TTC549 (cell line): ENCODE data around the gene SLC24A3.

Experiments
- FAIRE-seq: peaks from 2 replicates; lab custom pipeline; 2012; peaks lifted over from hg19 to GRCh38; lab: Jason Lieb, UNC

The SLC24A3 gene

GRCh38 chr20:19384940-19385339 is 172.5 kb downstream of the SLC24A3 start:
- FAIRE-seq: no peak

DNA sequence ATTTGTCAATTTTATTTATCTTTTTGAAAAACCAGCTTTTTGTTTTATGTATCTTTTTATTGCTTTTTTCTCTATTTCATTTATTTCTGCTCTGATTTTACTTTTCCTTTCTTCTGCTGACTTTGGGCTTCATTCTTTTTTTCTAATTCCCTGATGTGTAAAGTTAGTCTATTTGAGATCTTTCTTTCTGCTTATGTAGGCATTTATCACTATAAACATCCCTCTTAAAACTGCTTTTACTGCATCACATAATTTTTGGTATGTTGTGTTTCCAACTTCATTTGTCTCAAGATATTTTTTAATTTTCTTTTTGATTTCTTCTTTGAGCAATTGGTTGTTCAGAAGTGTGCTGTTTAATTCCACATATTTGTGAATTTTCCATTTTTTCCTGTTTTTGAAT is 174.8 kb downstream of the SLC24A3 start:
- no peak for FAIRE-seq

DNA sequence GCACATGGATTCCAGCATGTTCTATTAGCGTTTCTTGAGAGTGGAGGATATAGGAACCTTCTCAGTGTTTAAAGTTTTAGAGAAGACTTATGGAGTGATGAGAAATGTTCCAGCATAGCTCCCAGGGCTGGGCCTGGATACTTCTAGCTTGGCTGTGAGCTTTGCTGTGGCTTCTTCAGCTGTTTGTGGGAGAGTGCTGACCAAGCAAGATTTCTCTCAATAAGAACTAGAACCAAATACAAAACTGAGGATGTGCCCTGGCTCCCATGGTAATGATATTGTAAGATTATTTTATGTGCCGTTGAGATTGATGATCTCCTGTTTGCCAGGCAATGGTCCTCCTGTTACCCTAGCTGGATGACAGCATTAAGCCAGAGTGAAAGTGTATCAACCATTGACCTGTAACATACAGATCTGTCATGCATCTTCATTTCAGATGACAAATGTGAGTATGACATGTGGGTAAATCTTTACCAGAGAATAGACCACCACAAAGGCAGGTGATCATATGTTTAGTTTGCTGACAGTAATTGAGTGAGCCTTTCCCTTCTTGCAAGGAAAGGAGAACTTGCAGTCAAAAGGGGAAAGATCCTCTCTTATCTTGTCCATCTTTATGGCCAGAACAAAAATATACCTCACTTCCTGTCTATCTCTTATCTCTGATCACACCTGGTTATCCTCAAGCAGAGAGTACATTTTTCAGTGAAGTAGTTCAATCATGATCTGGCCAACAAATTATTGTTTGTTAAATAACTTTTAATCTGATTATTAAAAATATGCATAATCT is 180.1 kb downstream of the SLC24A3 start:
- FAIRE-seq: no peak

DNA sequence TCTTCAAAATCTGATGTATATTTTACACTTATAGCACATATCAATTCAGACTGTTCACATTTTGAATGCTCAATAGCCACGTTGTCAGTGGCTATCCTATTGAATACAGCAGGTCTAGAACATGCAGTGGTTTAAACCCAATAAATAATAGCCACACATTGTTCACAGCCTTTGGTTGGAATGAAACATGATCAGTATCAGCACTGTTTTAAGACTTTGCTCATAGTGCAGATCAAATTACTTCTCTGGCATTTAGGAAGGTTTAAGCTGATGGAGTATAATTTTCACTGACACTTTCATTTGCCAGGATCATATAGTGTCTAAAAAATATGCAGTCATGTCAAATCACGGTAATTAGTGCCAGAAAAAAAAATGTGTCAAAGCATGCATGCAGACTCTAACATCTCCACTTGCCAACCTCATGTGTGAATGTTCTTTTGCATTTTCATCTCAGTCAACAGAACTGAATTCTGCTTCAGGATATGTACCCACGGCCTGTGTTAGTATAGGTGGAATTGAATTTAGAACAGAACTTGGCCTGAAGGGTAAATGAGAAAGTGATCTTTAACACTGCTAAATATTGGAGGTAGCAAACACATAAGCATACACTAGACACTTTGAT is 184.1 kb downstream of the SLC24A3 start:
- FAIRE-seq: no peak

GRCh38 chr20:19397226-19397625 is 184.8 kb downstream of the SLC24A3 start:
- no peak for FAIRE-seq

DNA sequence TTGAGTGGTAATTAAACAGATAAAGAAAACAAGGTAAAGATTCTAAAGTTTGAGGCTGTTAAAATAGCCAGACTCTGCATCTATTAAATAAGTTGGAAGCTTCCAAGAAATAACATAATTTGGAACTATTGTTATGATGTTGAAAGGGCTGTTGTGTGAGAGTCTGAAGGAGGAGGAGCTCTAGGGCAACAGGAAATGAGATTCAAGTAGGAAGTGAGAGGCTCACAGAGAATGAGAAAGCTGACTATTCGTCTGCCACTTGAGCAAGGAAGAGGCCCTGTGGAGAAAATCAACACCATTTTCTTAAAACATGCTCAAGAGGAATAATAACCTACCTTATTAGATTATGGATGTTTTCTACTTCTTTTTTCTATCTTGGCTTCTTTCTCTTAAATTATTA is 185.2 kb downstream of the SLC24A3 start:
- no peak for FAIRE-seq

GRCh38 chr20:19401096-19401495 is 188.7 kb downstream of the SLC24A3 start:
- FAIRE-seq: no peak

DNA sequence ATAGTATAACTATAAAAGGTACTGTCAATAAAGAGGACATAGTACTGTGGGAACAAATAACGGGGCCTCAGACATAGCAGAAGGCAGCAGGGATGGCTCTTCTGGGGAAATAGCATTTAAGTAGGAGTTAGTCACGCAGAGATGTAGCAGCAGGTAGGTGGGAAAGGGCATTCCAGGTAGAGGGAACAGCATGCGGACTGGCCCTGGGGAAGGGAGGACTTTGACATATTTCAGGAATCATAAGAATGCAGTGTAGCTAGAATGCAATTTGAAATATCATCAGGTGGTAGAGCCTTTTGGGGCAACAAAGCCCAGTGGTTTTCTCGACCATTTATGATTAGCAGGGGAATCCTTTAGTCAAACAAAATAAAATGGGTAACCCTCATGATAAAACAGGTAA is 191.1 kb downstream of the SLC24A3 start:
- no peak for FAIRE-seq

DNA sequence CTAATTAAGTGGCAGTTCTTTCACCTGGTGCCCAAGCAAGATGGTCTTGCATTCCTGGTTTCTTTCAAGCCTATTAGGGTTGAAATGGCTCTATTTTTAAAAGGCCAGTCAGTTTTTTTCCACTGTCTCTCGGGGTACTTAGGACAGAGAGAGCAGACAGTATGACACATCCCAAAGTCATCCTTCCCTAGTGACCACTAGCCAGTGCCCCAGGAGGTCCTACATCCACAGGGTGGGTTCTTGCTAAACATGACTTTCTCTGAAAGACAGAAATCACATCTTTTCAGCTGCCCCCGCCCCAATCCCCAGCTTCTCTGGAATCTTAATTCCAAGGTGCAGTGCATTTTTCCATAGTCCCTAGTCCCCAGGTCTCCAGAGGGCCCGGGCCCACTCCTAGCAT is 192.4 kb downstream of the SLC24A3 start:
- no peak for FAIRE-seq

- no peak for FAIRE-seq
Measured at GRCh38 chr20:19405958-19406357, 193.5 kb downstream of the SLC24A3 start.

DNA sequence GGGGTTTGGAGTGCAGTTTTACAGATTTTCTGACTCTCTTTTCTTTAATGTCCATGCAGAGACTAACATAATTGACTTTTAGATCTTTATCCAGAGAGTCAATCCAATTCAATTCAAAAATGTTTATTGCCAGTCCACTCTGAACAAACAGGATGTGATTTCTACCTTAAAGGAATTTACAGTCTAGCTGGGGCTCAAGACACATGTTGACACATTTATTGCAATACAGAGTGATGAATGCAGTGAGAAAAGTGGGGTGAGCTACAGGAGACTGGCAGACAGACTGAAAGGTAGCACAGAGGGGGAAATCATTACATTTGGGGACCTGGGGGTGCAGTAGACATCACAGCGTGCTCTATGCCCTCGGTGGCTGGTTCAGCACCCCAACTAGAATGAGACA is 193.9 kb downstream of the SLC24A3 start:
- FAIRE-seq: no peak

- no peak for FAIRE-seq
Measured at GRCh38 chr20:19407196-19407595, 194.8 kb downstream of the SLC24A3 start.

DNA sequence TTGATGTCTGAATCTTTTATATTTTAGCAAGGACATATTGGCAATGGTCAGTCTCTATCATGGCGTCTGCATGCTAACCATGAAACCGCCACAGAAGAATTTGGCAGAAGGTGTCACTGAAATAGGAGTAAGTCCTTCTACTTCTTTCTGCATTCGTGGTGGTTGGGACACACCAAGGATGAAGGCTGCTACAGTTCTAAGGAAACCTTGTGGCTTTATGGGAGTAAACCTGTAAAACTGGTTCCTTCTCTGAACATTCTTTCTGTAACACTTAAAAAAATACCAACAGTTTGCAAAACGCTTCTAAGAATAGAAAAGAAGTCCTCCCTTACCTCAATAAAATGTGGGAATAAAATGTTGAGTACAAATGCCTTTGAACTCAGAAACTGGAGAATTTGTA is 195.3 kb downstream of the SLC24A3 start:
- no peak for FAIRE-seq

GRCh38 chr20:19408971-19409370 is 196.5 kb downstream of the SLC24A3 start:
- FAIRE-seq: no peak

DNA sequence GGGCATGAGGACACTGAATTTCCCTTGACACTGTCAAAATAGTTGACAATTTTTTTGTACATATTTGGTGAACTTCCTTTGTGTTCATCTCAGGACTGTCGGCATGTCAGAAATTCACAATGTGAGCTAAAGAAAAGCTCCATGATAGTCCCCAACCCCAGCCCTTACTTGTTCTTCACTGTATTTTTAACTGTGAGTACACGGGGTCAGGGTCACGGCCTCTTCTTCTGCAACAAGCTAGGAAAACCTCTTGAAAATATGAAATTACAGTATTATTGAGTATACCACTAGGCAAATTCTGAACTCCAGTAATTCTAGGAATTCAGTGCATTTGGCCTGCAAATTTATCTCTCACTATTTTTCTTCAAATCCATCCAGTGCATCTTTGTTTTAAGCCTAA is 199.4 kb downstream of the SLC24A3 start:
- FAIRE-seq: no peak

- no peak for FAIRE-seq
Measured at GRCh38 chr20:19412254-19412653, 199.8 kb downstream of the SLC24A3 start.

DNA sequence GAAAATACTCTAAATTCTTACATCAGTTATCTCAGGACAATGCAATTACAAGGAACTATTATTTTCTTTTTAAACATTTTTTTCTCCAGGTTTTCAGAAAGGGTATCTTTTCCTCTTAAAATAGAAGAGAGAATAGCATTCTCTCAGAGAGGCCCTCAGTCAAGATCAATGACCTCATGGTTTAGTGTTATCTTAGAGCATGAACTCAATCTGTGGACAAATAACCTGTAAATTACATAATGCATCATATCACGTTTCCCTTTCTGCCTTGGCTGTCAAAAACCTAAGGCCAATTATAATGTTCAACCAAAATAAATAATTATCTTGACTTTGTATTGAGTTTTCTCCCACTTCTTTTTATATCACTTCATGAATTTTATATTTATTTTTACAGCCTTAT is 202.2 kb downstream of the SLC24A3 start:
- FAIRE-seq: no peak

- no peak for FAIRE-seq
Measured at GRCh38 chr20:19415786-19416185, 203.3 kb downstream of the SLC24A3 start.

DNA sequence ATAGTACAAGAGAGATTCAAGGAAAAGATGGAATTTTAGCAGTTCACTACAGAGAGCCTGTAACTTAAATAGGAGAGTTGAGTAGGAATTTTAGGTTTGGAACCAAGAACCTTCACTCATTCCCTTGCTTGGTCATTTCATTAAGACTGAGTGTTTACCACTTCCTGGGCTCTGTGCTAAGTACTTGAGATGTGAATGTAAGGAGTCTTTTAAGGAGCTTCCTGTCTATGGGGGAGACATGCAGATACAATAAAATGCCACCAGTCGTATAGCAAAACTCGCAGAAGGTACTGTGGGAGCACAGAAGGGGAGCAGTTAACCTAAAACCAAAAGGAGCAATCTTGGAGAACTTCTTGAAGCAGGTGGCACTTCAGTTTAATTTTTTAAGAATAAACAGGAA is 204.2 kb downstream of the SLC24A3 start:
- FAIRE-seq: no peak

DNA sequence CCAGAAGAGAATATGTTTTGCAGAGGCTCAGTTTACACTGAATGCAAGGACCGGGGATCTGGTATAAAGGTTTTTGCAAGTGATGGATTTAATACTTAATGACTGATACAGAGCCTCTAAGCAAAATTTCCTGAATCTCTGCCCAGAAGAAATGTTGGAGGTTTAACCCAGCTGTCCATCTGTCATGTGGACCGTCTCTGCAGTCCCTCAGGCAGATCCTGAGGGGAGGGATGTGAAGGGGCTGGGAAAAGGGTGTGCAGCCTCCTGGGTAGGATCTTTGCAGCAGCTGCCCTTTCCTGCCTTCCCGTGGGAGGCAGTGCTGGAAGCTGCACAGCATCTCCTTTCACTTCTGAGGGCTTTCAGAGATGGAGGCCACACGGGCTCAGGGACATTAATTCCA is 207.0 kb downstream of the SLC24A3 start:
- FAIRE-seq: no peak

DNA sequence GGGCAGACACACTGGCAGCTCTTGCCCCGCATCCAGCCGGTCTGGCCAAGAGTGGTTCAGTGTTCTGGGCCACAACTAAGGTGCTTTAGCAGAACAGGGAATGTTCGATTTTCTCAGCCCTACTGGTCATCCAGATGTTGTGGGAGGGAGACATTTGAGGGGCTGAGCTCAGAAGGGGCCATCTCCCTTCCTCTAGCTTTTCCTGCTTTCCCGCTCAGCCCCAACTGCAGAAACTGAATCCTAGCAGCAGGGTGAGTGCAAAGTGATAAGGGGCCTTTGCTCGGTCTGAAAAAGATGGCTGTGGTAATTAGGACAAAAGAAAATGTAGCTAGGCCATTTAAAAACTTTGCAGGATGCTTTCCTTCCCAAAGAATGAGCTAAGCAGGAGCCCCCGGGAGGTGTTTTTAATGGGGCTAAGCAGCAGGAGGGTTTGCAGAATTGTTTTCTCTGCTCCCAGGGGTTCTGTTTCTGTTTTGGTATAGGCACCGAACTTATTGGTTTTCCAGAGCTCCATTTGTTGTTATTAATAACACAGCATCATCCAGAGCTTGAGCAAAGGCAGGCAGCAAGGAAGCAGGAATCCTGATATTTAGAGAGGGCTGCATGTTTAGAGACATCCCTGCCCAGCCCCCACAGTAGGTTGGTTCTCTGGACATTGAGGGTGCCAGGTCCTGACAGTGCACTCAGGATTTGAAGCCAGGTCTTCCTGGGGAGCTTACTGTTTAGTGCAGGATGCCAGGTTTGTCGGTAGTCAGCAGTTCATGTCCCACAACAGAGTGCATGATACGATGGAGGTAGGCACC is 210.9 kb downstream of the SLC24A3 start:
- no peak for FAIRE-seq

DNA sequence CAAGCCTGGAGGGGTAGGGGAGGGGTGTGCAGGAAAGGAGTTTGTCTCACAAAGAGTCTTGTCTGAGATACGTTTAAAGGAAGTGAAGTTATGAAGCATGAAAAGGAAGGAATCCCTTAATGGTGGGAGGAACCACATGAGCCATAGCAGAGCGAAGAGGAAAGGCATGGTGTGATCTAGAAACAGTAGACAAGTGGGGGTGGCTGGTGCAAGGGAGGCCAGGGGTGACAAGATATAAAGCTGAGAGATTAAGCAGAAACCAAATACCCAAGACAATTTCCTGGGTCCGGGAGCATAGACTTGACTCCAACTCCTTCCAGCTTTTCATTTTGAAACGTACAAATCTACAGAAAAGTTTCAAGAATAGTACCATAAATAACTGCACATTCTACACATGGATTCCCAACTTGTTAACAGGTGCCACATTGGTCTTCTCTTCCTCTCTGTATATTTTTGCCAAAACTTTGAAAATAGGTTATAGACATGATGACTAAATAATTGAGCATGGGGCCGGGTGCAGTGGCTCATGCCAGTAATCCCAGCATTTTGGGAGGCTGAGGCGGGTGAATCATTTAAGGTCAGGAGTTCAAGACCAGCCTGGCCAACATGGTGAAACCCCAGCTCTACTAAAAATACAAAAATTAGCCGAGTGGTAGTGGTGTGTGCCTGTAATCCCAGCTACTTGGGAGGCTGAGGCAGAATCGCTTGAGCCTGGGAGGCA is 211.6 kb downstream of the SLC24A3 start:
- no peak for FAIRE-seq

DNA sequence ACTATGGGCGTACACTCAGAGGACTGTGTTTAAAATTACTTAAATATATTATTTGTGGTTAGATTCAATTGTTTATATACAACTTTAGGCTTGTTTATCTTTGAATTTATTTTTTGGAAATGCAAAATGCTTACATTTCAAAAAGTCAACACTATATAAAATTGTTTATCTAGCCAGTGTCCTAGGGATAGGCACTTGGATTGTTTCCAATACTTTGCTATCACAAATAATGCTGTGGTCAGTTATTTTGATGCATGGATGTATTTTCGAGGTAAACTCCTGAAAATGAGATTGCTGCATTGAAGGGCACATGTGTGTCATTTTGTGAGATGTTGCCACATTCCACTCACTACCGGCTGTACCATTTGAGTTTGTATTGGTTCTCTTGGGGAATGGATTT is 213.9 kb downstream of the SLC24A3 start:
- FAIRE-seq: no peak
